HepG2 (cell line): ENCODE measurements around the gene SPPL2B. TPM values are rescaled to one million over a fixed set of nuclear protein-coding genes. Genes with fewer than 3 reads are reported as not detected.

Source experiments
- AHR ChIP-seq: IDR thresholded peaks from 2 replicates; pipeline ENCODE4 v1.6.1; 2018; ENCODE audit warnings: missing genetic modification reagents, missing compliant biosample characterization
- BATF2 ChIP-seq: sonication (generic); formaldehyde crosslinking; IDR thresholded peaks from 2 replicates; pipeline ENCODE4 v1.8.0; 2022; ENCODE audit warnings: mild to moderate bottlenecking, missing genetic modification reagents, moderate library complexity
- CTCF ChIP-seq: sonication (generic); formaldehyde crosslinking; IDR thresholded peaks from 2 replicates; pipeline ENCODE4 v1.5.0; 2020; ENCODE audit warnings: mild to moderate bottlenecking, missing genetic modification reagents, moderate library complexity
- GABPB1 ChIP-seq: IDR thresholded peaks from 2 replicates; pipeline ENCODE4 v1.6.1; 2016; ENCODE audit warnings: mild to moderate bottlenecking, missing genetic modification reagents, moderate library complexity, missing compliant biosample characterization
- MXI1 ChIP-seq: IDR thresholded peaks from 3 replicates; pipeline ENCODE4 v1.6.1; 2012; ENCODE audit warnings: low read depth, low read length, inconsistent platforms, borderline replicate concordance
- MYC ChIP-seq: sonication (generic); formaldehyde crosslinking; IDR thresholded peaks from 2 replicates; pipeline ENCODE4 v1.9.0; 2021; ENCODE audit warnings: missing genetic modification reagents, borderline replicate concordance
- POLR2AphosphoS5 ChIP-seq: IDR thresholded peaks from 2 replicates; pipeline ENCODE4 v1.6.1; 2012; ENCODE audit warnings: low read depth, low read length
- SMARCE1 ChIP-seq: fragments of 450-650 bp; IDR thresholded peaks from 2 replicates; pipeline ENCODE4 v1.6.1; 2017; ENCODE audit warnings: borderline replicate concordance
- SMC3 ChIP-seq: IDR thresholded peaks from 2 replicates; pipeline ENCODE4 v1.6.1; 2011; ENCODE audit warnings: low read length, improper control_type of control experiment
- TEAD3 ChIP-seq: optimal IDR thresholded peaks from 2 replicates; pipeline ENCODE3; 2016; ENCODE audit warnings: borderline replicate concordance
- ZBTB43 ChIP-seq: sonication (generic); formaldehyde crosslinking; conservative IDR thresholded peaks from 2 replicates; pipeline ENCODE4 v1.4.0; 2020; ENCODE audit warnings: missing genetic modification reagents
- ZNF124 ChIP-seq: sonication (generic); formaldehyde crosslinking; IDR thresholded peaks from 2 replicates; pipeline ENCODE4 v1.4.0; 2020; ENCODE audit warnings: missing genetic modification reagents
- ZNF280D ChIP-seq: sonication (generic); formaldehyde crosslinking; IDR thresholded peaks from 2 replicates; pipeline ENCODE4 v1.5.1; 2020; ENCODE audit warnings: mild to moderate bottlenecking, missing genetic modification reagents
- ZNF562 ChIP-seq: sonication (generic); formaldehyde crosslinking; IDR thresholded peaks from 2 replicates; pipeline ENCODE4 v1.8.0; 2022; ENCODE audit warnings: missing genetic modification reagents, borderline replicate concordance
- ZNF629 ChIP-seq: sonication (generic); formaldehyde crosslinking; conservative IDR thresholded peaks from 2 replicates; pipeline ENCODE4 v1.5.0; 2020; ENCODE audit warnings: missing genetic modification reagents
- ZNF646 ChIP-seq: sonication (generic); formaldehyde crosslinking; IDR thresholded peaks from 2 replicates; pipeline ENCODE4 v1.9.0; 2021; ENCODE audit warnings: mild to moderate bottlenecking, missing genetic modification reagents
- ZSCAN22 ChIP-seq: sonication (generic); formaldehyde crosslinking; IDR thresholded peaks from 2 replicates; pipeline ENCODE4 v1.4.0; 2020; ENCODE audit warnings: mild to moderate bottlenecking, missing genetic modification reagents
- polyA plus RNA-seq, 8 experiments: library from polyadenylated mRNA; depleted of rRNA in 3 of 8; stranded (reverse) in 7 of 8; unstranded in 1 of 8; fragments of >200 nt; fragmentation: Illumina TruSeq in 4 of 8; extraction: Trizol in 4 of 8; gene quantifications; 2 replicates each; pipeline versions ENCODE4 v1.2.1 to v1.2.3, GENCODE V29; 2011 to 2016; ENCODE audit warnings: low read depth in 4 of 8, missing spikeins in 1 of 8, mixed read lengths in 1 of 8; ENCODE audit not compliant: insufficient read depth in 1 of 8
- total RNA-seq, 5 experiments: library from RNA; depleted of rRNA; stranded (reverse); fragments of >200 nt; fragmentation: Illumina TruSeq; extraction: Trizol; gene quantifications; 2 replicates each; pipeline ENCODE4 v1.2.3, GENCODE V29; 2016; ENCODE audit warnings: low read depth in 1 of 5

Gene SPPL2B
- total and polyA plus RNA-seq, 2 of the 13 experiments (the other 11 are each of a cell fraction or from before 2014, with no cell fraction given): 14.9 to 15.2 TPM

GRCh38 chr19:2391118-2391725 lies 62.7 kb downstream of the SPPL2B start (continued):
- TF ChIP-seq ZNF629 (CRISPR knock-in tag) (no peak), MXI1 (peak; percentile 55; the same call in 1 of the 3 replicates), POLR2AphosphoS5 (no peak), ZNF280D (CRISPR knock-in tag) (no peak), TEAD3 (CRISPR knock-in tag) (peak; percentile 21), MYC (CRISPR knock-in tag) (peak; percentile 39; the same call in 1 of the 2 replicates), ZNF646 (CRISPR knock-in tag) (peak; percentile 48; the same call in 1 of the 2 replicates), ZBTB43 (CRISPR knock-in tag) (peak; percentile 85), ZSCAN22 (no peak), ZNF562 (CRISPR knock-in tag) (no peak), ZNF124 (CRISPR knock-in tag) (no peak), CTCF (CRISPR knock-in tag) (peak; percentile 79), AHR (CRISPR knock-in tag) (no peak), GABPB1 (CRISPR knock-in tag) (no peak), SMARCE1 (no peak), BATF2 (CRISPR knock-in tag) (no peak), SMC3 (peak; percentile 61)
